GM12878 (cell line): ENCODE measurements around the gene PLXNB2. TPM values are rescaled to one million over a fixed set of nuclear protein-coding genes. Genes with fewer than 3 reads are reported as not detected.

Source experiments
- ATAC-seq: fragments of 200-7000 bp; cut with Tn5 transposase; 3 replicates; pipeline ENCODE4 v1.9.1; 2020; ENCODE audit warnings: mild to moderate bottlenecking, moderate library complexity
- BruUV-seq: library from RNA; stranded (reverse); fragments of 400-500 nt; replicated peaks from 2 replicates; lab custom pipeline; 2021; lab: Mats Ljungman, UMichigan
- CTCF ChIA-PET: fragments of 300-600 bp; sonication (Branson Sonifier 250); formaldehyde crosslinking; extraction: SDS; loops from one replicate; lab custom pipeline; 2021; ENCODE audit warnings: inconsistent platforms; lab: Yijun Ruan, JAX
- POLR2A ChIA-PET: fragments of 350-600 bp; formaldehyde crosslinking; extraction: SDS; loops from one replicate; lab custom pipeline; 2021; ENCODE audit warnings: inconsistent platforms; lab: Charles Lee
- RAD21 ChIA-PET: fragments of 300-600 bp; sonication (Branson Sonifier 250); formaldehyde crosslinking; loops from one replicate; lab custom pipeline; 2023; ENCODE audit warnings: antibody characterized with exemption; ENCODE audit not compliant: unreplicated experiment; lab: Charles Lee
- SMC1A ChIA-PET: fragments of 300-600 bp; sonication (Branson Sonifier 250); formaldehyde crosslinking; loops from one replicate; lab custom pipeline; 2023; ENCODE audit not compliant: unreplicated experiment, uncharacterized antibody; lab: Charles Lee
- DNase-seq: peaks from one replicate; pipeline ENCODE4 v3.0.0-alpha.2; 2011; ENCODE audit warnings: low read depth, low spot score
- FAIRE-seq: peaks from 3 replicates; lab custom pipeline; 2011; peaks lifted over from hg19 to GRCh38; lab: Jason Lieb, UNC
- H2AFZ ChIP-seq: 2 replicates; pipeline ENCODE4 v1.6.0; 2011; ENCODE audit warnings: low read depth, low read length, control low read depth; ENCODE audit not compliant: control insufficient read depth
- H3K27ac ChIP-seq: 2 replicates; pipeline ENCODE4 v1.5.1; 2011; ENCODE audit warnings: control low read depth; ENCODE audit not compliant: control insufficient read depth, insufficient read depth
- H3K27me3 ChIP-seq, 2 experiments: replicated peaks in 1 of 2; 2 replicates each; pipeline versions ENCODE4 v1.6.0 to v1.6.1; 2011; ENCODE audit warnings: low read length in 1 of 2; ENCODE audit not compliant: control insufficient read depth in 2 of 2, insufficient read depth in 2 of 2
- H3K36me3 ChIP-seq, 2 experiments: 2 replicates each; pipeline ENCODE4 v1.5.1; 2011; ENCODE audit warnings: low read length in 1 of 2; ENCODE audit not compliant: control insufficient read depth in 2 of 2, insufficient read depth in 2 of 2
- H3K4me1 ChIP-seq: 2 replicates; pipeline ENCODE4 v1.6.1; 2011; ENCODE audit warnings: mild to moderate bottlenecking, low read length, moderate library complexity, mixed read lengths; ENCODE audit not compliant: control insufficient read depth, insufficient read depth
- H3K4me2 ChIP-seq: 2 replicates; pipeline ENCODE4 v1.6.0; 2011; ENCODE audit warnings: control low read depth; ENCODE audit not compliant: control insufficient read depth, insufficient read depth
- H3K4me3 ChIP-seq: fragments of 200-600 bp; sonication (generic); 2 replicates; pipeline ENCODE4 v1.5.1; 2016
- H3K79me2 ChIP-seq: 2 replicates; pipeline ENCODE4 v1.6.0; 2011; ENCODE audit warnings: low read length; ENCODE audit not compliant: control insufficient read depth, insufficient read depth
- H3K9ac ChIP-seq: 2 replicates; pipeline ENCODE4 v1.8.0; 2011; ENCODE audit warnings: low read length, control low read depth, mixed read lengths; ENCODE audit not compliant: control insufficient read depth, insufficient read depth
- H3K9me3 ChIP-seq: replicated peaks from 3 replicates; pipeline ENCODE4 v1.5.1; 2011; ENCODE audit warnings: mild to moderate bottlenecking, low read length; ENCODE audit not compliant: control insufficient read depth, insufficient read depth
- H4K20me1 ChIP-seq: 2 replicates; pipeline ENCODE4 v1.6.0; 2011; ENCODE audit not compliant: control insufficient read depth, insufficient read depth
- ATF7 ChIP-seq: fragments of 450-650 bp; IDR thresholded peaks from 2 replicates; pipeline ENCODE4 v1.6.1; 2016; ENCODE audit warnings: low read depth, mild to moderate bottlenecking
- EP300 ChIP-seq, 2 experiments: fragments of 150-350 bp in 1 of 2; IDR thresholded peaks; 2 replicates each; pipeline ENCODE4 v1.6.1; 2011 to 2012; ENCODE audit warnings: low read depth in 2 of 2, low read length in 2 of 2, borderline replicate concordance in 1 of 2, improper control_type of control experiment in 1 of 2, inconsistent platforms in 1 of 2; ENCODE audit not compliant: control insufficient read depth in 1 of 2
- FOS ChIP-seq: IDR thresholded peaks from 3 replicates; pipeline ENCODE4 v1.6.1; 2011; ENCODE audit warnings: borderline replicate concordance; ENCODE audit not compliant: insufficient read length; ENCODE audit errors: extremely low read depth
- RBBP5 ChIP-seq: fragments of 200-600 bp; sonication (generic); conservative IDR thresholded peaks from 2 replicates; pipeline ENCODE4 v1.6.1; 2016
- WGBS: methylation state at CpG from one replicate; pipeline ENCODE4 v1.1.6; 2016; ENCODE audit warnings: low lambda C conversion rate; ENCODE audit not compliant: insufficient replicate concordance, insufficient coverage; ENCODE audit errors: missing lambda C conversion rate; 5-methylcytosine and 5-hydroxymethylcytosine counted together
- in situ Hi-C: fragments of 300-500 bp; cut with MboI; formaldehyde crosslinking; loops from 9 replicates; pipeline ENCODE4 v1.14.3; 2018; ENCODE audit warnings: mixed read lengths
- intact Hi-C: fragments of 100-400 bp; cut with micrococcal nuclease; formaldehyde crosslinking; loops from one replicate; pipeline ENCODE4 v1.14.2; 2022; ENCODE audit not compliant: unreplicated experiment
- polyA plus RNA-seq, 11 experiments: library from polyadenylated mRNA; depleted of rRNA in 4 of 11; unstranded in 6 of 11; stranded (reverse) in 5 of 11; fragments of >200 nt; fragmentation: Nextera tagmentation in 4 of 11; fragmentation: Illumina TruSeq in 1 of 11; extraction: Ambion mirVana in 4 of 11; extraction: Trizol in 1 of 11; gene quantifications; 1 replicate in 1 of 11; 2 replicates in 10 of 11; pipeline versions ENCODE4 v1.2.1 to v1.2.3, GENCODE V29; 2011 to 2016; ENCODE audit warnings: inconsistent platforms in 2 of 11, missing spikeins in 2 of 11, low read depth in 1 of 11
- total RNA-seq, 4 experiments: library from RNA; depleted of rRNA in 3 of 4; stranded (reverse); fragments of >200 nt in 3 of 4; fragmentation: Illumina TruSeq in 1 of 4; extraction: Trizol in 1 of 4; gene quantifications; 2 replicates each; pipeline versions ENCODE4 v1.2.1 to v1.2.3, GENCODE V29; 2013 to 2021
- TF ChIP-seq, protein P1 (sequence below): IDR thresholded peaks from 2 replicates; pipeline ENCODE4 v1.6.1; 2012; ENCODE audit warnings: low read depth, low read length, improper control_type of control experiment

Gene PLXNB2
- total and polyA plus RNA-seq, 10 of the 15 experiments (the other 5 are each of a cell fraction or from before 2014, with no cell fraction given), result 0.68 to 134 (median 41.9) TPM

DNA sequence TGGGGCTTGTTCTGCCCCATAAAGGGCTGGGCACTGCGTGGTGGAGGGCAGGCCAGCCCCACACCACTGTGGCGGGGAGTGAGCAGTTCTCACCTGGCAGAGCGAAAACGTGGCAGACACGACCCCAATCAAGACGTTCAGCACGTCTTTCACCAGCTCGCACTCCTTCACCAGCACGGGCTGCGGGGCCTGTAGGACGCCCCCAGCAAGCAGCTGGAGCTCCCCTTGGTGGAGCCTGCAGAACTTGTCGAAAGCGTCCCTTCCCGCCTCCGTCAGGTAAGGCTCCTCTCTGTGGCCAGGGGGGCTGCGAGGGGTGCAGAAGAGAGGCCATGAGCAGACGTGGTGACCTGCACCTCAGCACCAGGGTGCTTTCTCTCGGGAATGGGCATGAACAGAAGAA lies 74.2 kb downstream of the PLXNB2 start:
- no peaks in the 10 kb centered on the region for H3K27me3 ChIP-seq
- DNase-seq (no peak), ATAC-seq (no peak), FAIRE-seq (no peak)
- ChIA-PET CTCF (interaction anchor here (1.2 kb wide), 1 partner anchor 8 kb away, joined by 4 read pairs; no protein-coding TSS in a partner anchor), POLR2A (no interaction called here), RAD21 (no interaction called here), SMC1A (no interaction called here)
- H3K9me3 ChIP-seq, result no peaks in the 10 kb centered on the region
- intact Hi-C loops (no loop called here), in situ Hi-C loops (no loop called here)
- no peak for TF ChIP-seq RBBP5
- H3K36me3 ChIP-seq, result peaks cover 0 to 8% of the 10 kb centered on the region in 2 experiments; a peak in 2 of 4 replicates
- no peak overlapping the region for H3K27ac ChIP-seq
- H4K20me1 ChIP-seq, result no peaks in the 10 kb centered on the region
- no TSS peak for BruUV-seq
- WGBS, result 85% methylated on average over 18 of the region's 18 CpGs
- no peak overlapping the region for H2AFZ ChIP-seq
- no peaks in the 10 kb centered on the region for H3K4me1 ChIP-seq
- no peak overlapping the region for H3K4me3 ChIP-seq
- peaks cover 9% of the 10 kb centered on the region for H3K79me2 ChIP-seq
- no peak overlapping the region for H3K9ac ChIP-seq
- no peak overlapping the region for H3K4me2 ChIP-seq

DNA sequence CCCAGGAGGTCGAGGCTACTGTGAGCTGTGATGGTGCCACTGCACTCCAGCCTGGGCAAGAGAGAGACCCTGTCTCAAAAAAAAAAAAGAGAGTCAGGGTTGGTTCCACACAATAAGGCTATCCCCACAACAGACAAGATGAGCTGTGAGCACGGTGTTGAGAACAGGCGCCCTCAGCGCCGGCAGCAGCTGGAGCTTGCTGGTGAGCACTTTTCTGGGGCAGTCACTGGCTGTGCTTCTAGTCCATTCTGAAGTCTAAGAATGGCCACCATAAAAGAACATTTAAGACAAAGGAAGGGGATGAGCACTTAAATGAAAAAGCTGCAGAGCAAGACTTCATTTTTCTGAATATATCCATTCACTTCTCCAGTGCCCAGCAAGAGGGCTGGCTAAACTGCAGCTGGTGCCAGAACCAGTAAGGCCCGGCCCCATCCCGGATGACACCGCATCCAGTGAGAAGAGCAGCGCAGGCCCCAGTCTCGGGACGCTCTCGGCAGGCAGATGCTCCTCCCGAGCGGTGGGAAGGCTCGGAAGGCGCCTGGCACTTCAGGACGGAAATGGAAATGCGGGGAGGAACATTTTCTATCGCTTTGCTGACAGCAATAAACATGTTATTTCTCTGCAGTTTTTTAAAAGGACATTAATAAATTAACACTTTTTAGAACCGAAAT lies 74.8 kb downstream of the PLXNB2 start:
- POLR2A ChIA-PET, result no interaction called here

More for the DNA sequence above, 74.8 kb downstream of the PLXNB2 start:
- in situ Hi-C loops (no loop called here), intact Hi-C loops (no loop called here)
- Histone ChIP-seq H3K36me3 (peaks cover 0 to 8% of the 10 kb centered on the region in 2 experiments; a peak in 3 of 4 replicates), H2AFZ (no peak overlapping the region), H4K20me1 (no peaks in the 10 kb centered on the region), H3K4me2 (no peak overlapping the region), H3K4me3 (no peak overlapping the region), H3K79me2 (peaks cover 9% of the 10 kb centered on the region), H3K9me3 (no peaks in the 10 kb centered on the region), H3K9ac (no peak overlapping the region), H3K4me1 (no peaks in the 10 kb centered on the region), H3K27ac (no peak overlapping the region), H3K27me3 (no peaks in the 10 kb centered on the region)
- TF ChIP-seq EP300 (IDR thresholded peaks at IDR 0.05; ENCODE audit: borderline replicate concordance in 1 of 2, control insufficient read depth in 1 of 2, low read depth in 2 of 2, low read length in 2 of 2), result no peak
- no peak for TF ChIP-seq FOS
- no peak for TF ChIP-seq ATF7
- TF ChIP-seq, protein P1, sequence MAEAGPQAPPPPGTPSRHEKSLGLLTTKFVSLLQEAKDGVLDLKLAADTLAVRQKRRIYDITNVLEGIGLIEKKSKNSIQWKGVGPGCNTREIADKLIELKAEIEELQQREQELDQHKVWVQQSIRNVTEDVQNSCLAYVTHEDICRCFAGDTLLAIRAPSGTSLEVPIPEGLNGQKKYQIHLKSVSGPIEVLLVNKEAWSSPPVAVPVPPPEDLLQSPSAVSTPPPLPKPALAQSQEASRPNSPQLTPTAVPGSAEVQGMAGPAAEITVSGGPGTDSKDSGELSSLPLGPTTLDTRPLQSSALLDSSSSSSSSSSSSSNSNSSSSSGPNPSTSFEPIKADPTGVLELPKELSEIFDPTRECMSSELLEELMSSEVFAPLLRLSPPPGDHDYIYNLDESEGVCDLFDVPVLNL, result no peak
- BruUV-seq, result no TSS peak
- CTCF ChIA-PET, result interaction anchor here (1.2 kb wide), 1 partner anchor 8 kb away, joined by 4 read pairs; no protein-coding TSS in a partner anchor
- ATAC-seq (no peak), FAIRE-seq (no peak), DNase-seq (no peak)
- SMC1A ChIA-PET, result interaction anchor here (0.6 kb wide), 1 partner anchor 465 kb away, joined by 4 read pairs; no protein-coding TSS in a partner anchor
- RAD21 ChIA-PET, result interaction anchor here (0.6 to 0.7 kb wide), 2 partner anchors 11 to 78 kb away, joined by 3 read pairs; no protein-coding TSS in a partner anchor
- 96% methylated on average over 20 of the region's 20 CpGs for WGBS
